Measurements from ENCODE around the gene MUSTN1. TPM values are rescaled to one million over a fixed set of nuclear protein-coding genes. Genes with fewer than 3 reads are reported as not detected.

MUSTN1 gene
- total and polyA plus RNA-seq, 2 donors (not counting 1 experiment from before 2014, with no cell fraction given): 0.79 to 11.2 TPM

DNA sequence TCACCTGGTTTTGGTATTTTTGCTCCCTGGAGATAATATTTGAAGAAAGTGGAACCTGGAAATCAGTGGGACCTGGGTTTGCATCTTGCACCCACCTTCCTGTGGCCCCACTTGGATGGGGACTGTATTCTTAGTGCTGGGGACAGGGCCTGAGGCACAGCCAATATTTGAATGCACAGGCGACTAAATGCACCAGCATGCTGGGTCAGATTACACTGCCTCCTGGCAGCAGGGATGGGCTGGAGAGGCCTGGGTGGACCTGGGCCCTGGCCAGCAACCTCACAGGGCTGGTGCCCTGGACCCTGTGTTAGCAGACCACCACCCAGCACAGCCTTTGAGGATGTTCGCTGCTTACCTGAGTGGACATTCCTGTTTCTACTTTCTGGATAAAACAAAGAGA, 14.9 kb downstream of the MUSTN1 start:
- ChIA-PET CTCF (interaction anchor here (0.7 to 2.8 kb wide), 2 partner anchors 75 to 77 kb away, joined by 3 to 12 read pairs; no protein-coding TSS in a partner anchor), POLR2A (no interaction called here)
- Histone ChIP-seq H3K27ac (ENCODE audit: low read length in 2 of 2) (no peak overlapping the region), H3K9ac (ENCODE audit: low read length) (no peak overlapping the region), H3K4me3 (ENCODE audit: control extremely low read depth in 1 of 5, extremely low read depth in 1 of 5, insufficient read depth in 1 of 5, low read depth in 2 of 5, low read length in 4 of 5) (no peak overlapping the region), H3K27me3 (replicated peaks in 1 of 4; ENCODE audit: control extremely low read depth in 1 of 4, control insufficient read depth in 3 of 4, insufficient read depth in 4 of 4, low read length in 3 of 4) (no peaks in the 10 kb centered on the region), H4K20me1 (ENCODE audit: control insufficient read depth, insufficient read depth, low read length, poor library complexity, severe bottlenecking) (no peaks in the 10 kb centered on the region), H2AFZ (ENCODE audit: insufficient read depth, low read depth, low read length, poor library complexity, severe bottlenecking) (no peak overlapping the region), H3K9me3 (ENCODE audit: control extremely low read depth in 1 of 3, control insufficient read depth in 2 of 3, insufficient read depth in 1 of 3, low read length in 2 of 3) (no peaks in the 10 kb centered on the region), H3K4me2 (replicated peaks; ENCODE audit: low read depth, low read length, poor library complexity, severe bottlenecking) (no peak overlapping the region), H3K79me2 (ENCODE audit: control insufficient read depth, insufficient read depth, low read length) (no peaks in the 10 kb centered on the region), H3K36me3 (replicated peaks in 1 of 2; ENCODE audit: control extremely low read depth in 1 of 2, control insufficient read depth in 1 of 2, extremely low read depth in 1 of 2, insufficient read depth in 2 of 2, low read length in 1 of 2) (no peaks in the 10 kb centered on the region), H3K4me1 (ENCODE audit: control insufficient read depth in 2 of 2, insufficient read depth in 2 of 2, low read length in 2 of 2) (no peaks in the 10 kb centered on the region)
- no peak for ATAC-seq (ENCODE audit: low read depth)
- Mint-ChIP-seq H3K27ac (no peak overlapping the region), H3K4me3 (no peak overlapping the region), H3K9me3 (ENCODE audit: insufficient read depth) (no peaks in the 10 kb centered on the region), H3K27me3 (no peaks in the 10 kb centered on the region), H3K4me1 (no peaks in the 10 kb centered on the region)
- 95% methylated on average over 2 of the region's 2 CpGs for WGBS (ENCODE audit: insufficient coverage)
- no peak for TF ChIP-seq EZH2 (IDR thresholded peaks at IDR 0.05; ENCODE audit: borderline replicate concordance, insufficient read depth, low read depth, low read length, poor library complexity, severe bottlenecking)
- TF ChIP-seq, protein P1, sequence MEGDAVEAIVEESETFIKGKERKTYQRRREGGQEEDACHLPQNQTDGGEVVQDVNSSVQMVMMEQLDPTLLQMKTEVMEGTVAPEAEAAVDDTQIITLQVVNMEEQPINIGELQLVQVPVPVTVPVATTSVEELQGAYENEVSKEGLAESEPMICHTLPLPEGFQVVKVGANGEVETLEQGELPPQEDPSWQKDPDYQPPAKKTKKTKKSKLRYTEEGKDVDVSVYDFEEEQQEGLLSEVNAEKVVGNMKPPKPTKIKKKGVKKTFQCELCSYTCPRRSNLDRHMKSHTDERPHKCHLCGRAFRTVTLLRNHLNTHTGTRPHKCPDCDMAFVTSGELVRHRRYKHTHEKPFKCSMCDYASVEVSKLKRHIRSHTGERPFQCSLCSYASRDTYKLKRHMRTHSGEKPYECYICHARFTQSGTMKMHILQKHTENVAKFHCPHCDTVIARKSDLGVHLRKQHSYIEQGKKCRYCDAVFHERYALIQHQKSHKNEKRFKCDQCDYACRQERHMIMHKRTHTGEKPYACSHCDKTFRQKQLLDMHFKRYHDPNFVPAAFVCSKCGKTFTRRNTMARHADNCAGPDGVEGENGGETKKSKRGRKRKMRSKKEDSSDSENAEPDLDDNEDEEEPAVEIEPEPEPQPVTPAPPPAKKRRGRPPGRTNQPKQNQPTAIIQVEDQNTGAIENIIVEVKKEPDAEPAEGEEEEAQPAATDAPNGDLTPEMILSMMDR (IDR thresholded peaks at IDR 0.05): no peak
- no peak for DNase-seq
- intact Hi-C loops (cut with micrococcal nuclease): no loop called here

DNA sequence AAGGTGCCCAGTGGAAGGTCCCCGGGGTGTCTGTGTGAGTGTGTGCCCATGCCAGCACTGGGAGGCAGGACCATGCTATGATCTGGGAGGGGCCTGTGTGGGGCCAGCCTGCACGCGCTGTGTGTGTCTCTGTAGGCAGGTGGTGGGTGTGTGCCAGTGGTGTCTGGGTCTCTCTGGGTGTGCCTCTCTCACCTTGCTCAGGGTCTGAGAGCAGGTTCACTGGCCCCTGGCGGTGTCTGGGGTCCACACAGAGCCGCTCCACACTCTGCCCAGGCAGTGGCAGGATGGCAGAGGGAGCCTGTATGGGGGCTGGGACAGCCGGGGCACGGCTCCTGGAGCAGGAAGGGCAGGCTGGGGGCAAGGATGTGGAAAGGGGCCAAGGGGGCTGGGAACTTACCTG, 17.0 kb downstream of the MUSTN1 start:
- ATAC-seq (ENCODE audit: low read depth) (no peak), DNase-seq (no peak)
- no peaks in the 10 kb centered on the region for H3K9me3 ChIP-seq (ENCODE audit: control extremely low read depth in 1 of 3, control insufficient read depth in 2 of 3, insufficient read depth in 1 of 3, low read length in 2 of 3)
- Mint-ChIP-seq H3K27me3 (no peaks in the 10 kb centered on the region), H3K4me3 (no peak overlapping the region), H3K9me3 (ENCODE audit: insufficient read depth) (no peaks in the 10 kb centered on the region), H3K4me1 (no peaks in the 10 kb centered on the region), H3K27ac (no peak overlapping the region)
- no peaks in the 10 kb centered on the region for H3K79me2 ChIP-seq (ENCODE audit: control insufficient read depth, insufficient read depth, low read length)
- no peaks in the 10 kb centered on the region for H4K20me1 ChIP-seq (ENCODE audit: control insufficient read depth, insufficient read depth, low read length, poor library complexity, severe bottlenecking)
- no peaks in the 10 kb centered on the region for H3K36me3 ChIP-seq (replicated peaks in 1 of 2; ENCODE audit: control extremely low read depth in 1 of 2, control insufficient read depth in 1 of 2, extremely low read depth in 1 of 2, insufficient read depth in 2 of 2, low read length in 1 of 2)
- 98% methylated on average over 7 of the region's 7 CpGs for WGBS (ENCODE audit: insufficient coverage)
- H3K27ac ChIP-seq (ENCODE audit: low read length in 2 of 2): no peak overlapping the region
- no peak for TF ChIP-seq EZH2 (IDR thresholded peaks at IDR 0.05; ENCODE audit: borderline replicate concordance, insufficient read depth, low read depth, low read length, poor library complexity, severe bottlenecking)
- TF ChIP-seq, protein P1 (IDR thresholded peaks at IDR 0.05): no peak
- ChIA-PET POLR2A (no interaction called here), CTCF (no interaction called here)
- no peak overlapping the region for H2AFZ ChIP-seq (ENCODE audit: insufficient read depth, low read depth, low read length, poor library complexity, severe bottlenecking)
- no peak overlapping the region for H3K4me2 ChIP-seq (replicated peaks; ENCODE audit: low read depth, low read length, poor library complexity, severe bottlenecking)
- H3K27me3 ChIP-seq (replicated peaks in 1 of 4; ENCODE audit: control extremely low read depth in 1 of 4, control insufficient read depth in 3 of 4, insufficient read depth in 4 of 4, low read length in 3 of 4): no peaks in the 10 kb centered on the region
- no peak overlapping the region for H3K9ac ChIP-seq (ENCODE audit: low read length)
- no peak overlapping the region for H3K4me3 ChIP-seq (ENCODE audit: control extremely low read depth in 1 of 5, extremely low read depth in 1 of 5, insufficient read depth in 1 of 5, low read depth in 2 of 5, low read length in 4 of 5)
- intact Hi-C loops (cut with micrococcal nuclease): no loop called here
- no peaks in the 10 kb centered on the region for H3K4me1 ChIP-seq (ENCODE audit: control insufficient read depth in 2 of 2, insufficient read depth in 2 of 2, low read length in 2 of 2)
